Esophagus muscularis mucosa (tissue), 4 donors: ENCODE data around the gene APOC3.

Experiments
- CTCF ChIP-seq, 3 experiments: fragments of 200-600 bp in 2 of 3; fragments of 450-650 bp in 1 of 3; sonication (generic) in 2 of 3; IDR thresholded peaks; one replicate each; pipeline ENCODE4 v1.5.1; 2017 to 2019; ENCODE audit warnings: antibody characterized with exemption in 3 of 3, mild to moderate bottlenecking in 2 of 3, moderate library complexity in 1 of 3
- EP300 ChIP-seq: sonication (generic); formaldehyde crosslinking; IDR thresholded peaks from one replicate; pipeline ENCODE4 v1.6.1; 2017; ENCODE audit warnings: antibody characterized with exemption
- POLR2A ChIP-seq: fragments of 450-650 bp; IDR thresholded peaks from one replicate; pipeline ENCODE4 v1.6.1; 2017; ENCODE audit warnings: antibody characterized with exemption, moderate library complexity, mild to moderate bottlenecking, low read depth
- POLR2AphosphoS5 ChIP-seq, 2 donors: sonication (generic); formaldehyde crosslinking; IDR thresholded peaks; one replicate each; pipeline ENCODE4 v1.6.1; 2017; ENCODE audit warnings: antibody characterized with exemption in 2 of 2

GRCh38 chr11:116866804-116867455 lies 37.2 kb downstream of the APOC3 start:
- TF ChIP-seq CTCF (IDR thresholded peaks at IDR 0.05) = no peak
- no peak for TF ChIP-seq POLR2A
- no peak for TF ChIP-seq POLR2AphosphoS5 (IDR thresholded peaks at IDR 0.05)
- no peak for TF ChIP-seq EP300
